HG03060 (cell line): Measurements from ENCODE around the gene S1PR3.

ENCODE experiments used
- ATAC-seq: cut with Tn5 transposase; IDR thresholded peaks from one replicate; pipeline ENCODE4 v1.9.1; 2021; ENCODE audit warnings: low read depth, moderate number of reproducible peaks; ENCODE audit not compliant: unreplicated experiment

Gene S1PR3

DNA sequence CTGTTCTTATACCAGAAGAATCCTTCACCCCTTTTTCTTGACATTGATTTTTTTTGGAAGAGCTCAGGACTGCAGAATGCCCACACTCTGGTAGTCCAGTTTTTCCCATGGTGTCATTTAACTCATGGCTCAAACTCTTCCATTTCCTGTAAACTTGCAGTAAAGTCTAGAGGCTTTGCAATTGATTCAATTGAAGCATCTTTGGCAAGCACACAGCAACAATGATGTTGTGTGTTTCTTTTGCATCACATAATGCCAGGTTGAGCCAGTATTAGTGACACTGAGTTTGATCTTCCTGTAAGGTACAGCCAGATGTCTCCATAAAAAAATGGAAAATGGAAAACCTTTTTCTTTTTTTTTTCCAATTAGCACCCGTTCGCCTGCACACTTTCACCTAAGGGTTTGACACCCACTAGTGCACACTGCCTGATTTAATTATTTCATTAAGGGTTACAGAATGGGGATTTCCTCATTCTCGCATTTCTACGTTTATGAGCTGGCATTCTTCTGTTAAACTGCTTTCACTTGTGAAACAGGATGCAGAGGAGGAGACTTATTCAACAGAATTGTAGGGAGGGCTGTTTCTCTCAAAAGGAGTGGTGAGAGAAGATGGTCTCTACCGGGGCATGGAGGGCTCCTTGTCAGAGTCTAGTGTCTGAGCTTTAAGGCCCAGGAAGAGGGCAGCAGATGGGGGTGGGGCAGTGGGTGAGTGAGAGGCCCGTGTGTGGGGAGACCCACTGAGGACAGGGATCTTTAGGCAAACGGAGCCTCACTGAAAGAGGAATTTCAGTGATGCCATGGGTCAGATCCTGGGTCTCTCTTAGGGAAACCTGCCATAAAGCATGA lies 2.2 kb upstream of the S1PR3 start:
- no peak for ATAC-seq

DNA sequence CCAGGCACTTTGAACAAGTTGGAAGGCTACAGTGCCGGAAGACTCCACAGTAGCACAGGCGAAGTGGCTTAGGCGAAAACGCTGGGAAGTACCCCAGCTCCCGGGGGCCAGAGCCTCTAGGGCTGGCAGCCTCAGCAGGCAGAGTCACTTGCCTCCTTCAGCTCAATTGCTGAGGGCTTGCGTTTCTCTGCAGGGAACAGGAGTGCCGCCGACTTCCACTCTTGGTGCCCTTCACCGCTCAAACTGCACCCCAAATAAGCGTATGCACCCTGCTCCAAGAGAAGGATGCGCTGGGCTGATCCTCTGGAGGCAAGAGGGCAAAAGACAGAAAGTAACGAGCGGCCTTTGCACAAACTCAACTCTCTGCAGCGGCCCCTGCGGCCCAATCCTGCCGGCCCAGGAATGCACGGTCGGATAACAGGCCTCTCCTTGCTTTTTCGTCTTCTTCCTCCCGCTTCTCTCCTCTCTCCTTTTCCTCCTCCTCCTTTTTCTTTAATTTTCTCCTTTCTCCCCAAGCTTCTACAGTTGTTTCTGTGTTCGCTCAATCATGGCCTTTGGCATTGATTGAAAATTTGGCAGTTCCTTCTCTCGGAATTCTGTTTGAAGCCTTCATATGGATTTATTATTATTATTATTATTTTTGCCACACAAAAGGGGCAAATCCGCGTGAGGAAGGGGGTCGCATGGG lies 1.1 kb upstream of the S1PR3 start:
- no peak for ATAC-seq

DNA sequence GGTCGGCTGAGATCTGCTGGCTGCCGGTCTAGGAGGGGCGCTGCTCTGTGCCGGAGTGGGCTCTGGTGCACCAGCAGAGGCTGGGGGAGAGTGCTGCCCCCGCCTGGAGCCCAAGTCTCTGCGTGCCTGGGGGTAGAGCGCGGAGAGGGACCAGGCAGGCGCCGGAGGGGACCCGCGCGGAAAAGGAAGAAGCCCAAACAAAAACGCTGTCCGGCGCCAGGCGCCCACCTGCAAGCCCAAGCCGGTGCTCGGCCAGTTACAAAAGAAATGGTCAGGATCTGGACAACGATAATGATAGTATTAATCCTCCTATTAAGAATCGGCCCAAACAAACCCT lies 571 bp upstream of the S1PR3 start:
- ATAC-seq = no peak

DNA sequence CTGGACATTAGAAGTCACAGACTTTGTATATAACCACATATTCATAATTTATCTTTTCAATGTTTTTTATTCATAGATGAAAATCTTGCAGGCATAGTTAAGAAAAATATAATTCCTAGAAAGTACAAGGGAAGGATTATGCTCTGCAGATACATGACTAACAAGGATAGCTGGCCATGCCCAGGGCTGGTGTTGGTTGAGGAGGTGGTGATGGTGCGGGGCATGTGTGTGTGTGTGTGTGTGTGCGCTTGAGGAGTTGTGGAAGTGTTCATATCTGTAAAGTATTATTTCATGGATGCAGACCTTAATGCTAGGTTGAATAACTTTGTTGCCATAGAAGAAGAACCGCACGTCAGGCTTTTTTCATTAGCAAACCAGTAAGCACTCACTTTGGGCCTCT lies 1.3 kb downstream of the S1PR3 start:
- no peak for ATAC-seq

DNA sequence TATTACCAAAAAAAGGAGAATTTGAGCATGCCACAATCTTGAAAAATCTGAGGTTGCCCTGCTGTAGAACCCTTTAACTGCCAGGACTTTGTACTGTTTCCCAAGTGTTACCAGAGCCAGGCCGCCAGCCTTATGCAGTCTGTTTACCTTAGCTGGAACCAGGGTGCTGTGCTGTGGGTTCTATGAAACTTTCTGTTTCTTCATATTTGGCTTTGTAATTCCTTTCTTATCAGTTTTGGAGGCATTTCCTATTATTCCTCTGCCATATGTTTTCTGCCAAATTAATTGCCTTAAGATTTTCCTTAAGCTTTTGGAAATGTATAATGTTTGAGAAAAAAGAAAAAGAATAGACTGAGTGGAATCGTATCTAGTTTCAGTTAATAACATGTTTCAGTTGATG lies 2.1 kb downstream of the S1PR3 start:
- no peak for ATAC-seq

DNA sequence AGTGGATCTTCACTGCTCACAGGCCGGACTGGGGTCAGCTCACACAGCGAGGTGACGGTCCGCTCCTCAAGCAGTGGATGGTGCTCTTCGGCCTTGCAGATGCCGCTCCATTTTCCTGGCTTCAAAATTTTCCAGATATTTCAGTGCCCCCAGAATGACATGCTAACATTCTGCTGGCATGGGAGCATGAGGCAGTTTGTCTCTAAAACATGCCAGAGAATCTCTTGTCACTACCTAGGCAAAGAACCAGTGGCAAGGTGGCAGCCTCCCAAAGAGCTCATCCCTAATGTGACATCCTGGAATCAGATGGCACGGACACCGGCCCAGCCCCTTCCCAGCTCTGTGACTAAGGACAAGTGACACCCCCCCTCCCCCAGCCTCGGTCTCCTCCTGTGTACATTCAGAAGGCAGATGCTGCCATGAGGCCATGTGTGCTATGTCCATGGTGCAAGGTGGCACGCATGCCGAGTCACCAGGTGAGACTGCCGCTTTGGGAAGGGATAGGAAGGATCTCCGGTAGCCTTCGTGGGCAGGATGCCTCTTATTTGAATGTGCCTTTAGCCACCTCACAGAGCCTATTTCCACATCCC lies 2.7 kb downstream of the S1PR3 start:
- no peak for ATAC-seq

DNA sequence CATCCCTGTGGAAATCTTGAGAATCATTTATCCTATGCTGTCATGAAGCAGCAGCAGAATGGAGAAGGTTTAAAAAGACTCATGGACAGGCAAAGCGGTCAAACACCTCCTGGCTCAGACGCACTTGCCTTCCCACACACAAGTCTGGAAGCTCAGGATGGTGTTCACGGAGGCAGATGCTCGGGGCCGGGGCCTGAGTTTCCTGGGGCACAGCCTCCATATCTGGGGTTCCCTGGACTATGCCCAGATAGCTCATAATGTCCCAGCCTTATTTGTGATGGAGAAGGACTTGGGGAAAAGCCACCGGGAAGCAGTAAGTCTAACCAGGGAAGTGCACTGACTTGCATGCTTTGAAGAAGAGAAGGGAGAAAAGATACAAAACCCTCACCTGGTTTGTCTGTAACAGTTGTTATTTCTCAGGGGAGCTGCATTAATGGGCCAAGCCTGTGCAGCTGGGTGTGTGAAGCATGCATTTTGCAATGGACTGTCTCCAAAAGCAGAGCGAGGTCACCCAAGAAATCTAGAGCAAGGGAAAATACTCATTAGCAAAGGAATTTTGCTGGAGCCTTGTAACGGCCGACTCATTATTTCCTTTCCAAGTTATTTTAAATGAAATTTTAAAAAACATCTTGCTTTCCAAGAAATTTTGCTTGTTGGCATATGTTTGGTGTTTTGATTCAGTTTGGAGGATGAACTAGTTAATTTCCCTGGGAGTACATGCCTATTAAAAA lies 3.4 kb downstream of the S1PR3 start:
- no peak for ATAC-seq

DNA sequence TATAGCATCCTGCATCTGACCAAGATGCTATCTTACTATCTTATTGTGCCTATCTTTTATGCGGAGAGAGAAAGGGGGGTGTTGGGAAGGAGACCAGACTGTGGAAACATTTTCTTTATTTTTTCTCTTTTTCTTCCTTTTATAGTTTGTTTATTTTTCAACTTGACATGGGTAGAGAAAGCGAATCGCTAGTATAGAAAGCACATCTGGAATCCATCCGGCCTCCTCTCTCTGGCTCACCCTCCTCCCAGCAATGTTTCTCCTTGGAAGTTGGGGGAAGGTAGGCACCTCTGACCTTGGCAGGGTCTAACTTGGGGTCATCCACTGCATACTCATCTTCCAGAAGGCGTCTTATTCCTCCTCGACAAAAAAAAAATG lies 3.9 kb downstream of the S1PR3 start:
- no peak for ATAC-seq

DNA sequence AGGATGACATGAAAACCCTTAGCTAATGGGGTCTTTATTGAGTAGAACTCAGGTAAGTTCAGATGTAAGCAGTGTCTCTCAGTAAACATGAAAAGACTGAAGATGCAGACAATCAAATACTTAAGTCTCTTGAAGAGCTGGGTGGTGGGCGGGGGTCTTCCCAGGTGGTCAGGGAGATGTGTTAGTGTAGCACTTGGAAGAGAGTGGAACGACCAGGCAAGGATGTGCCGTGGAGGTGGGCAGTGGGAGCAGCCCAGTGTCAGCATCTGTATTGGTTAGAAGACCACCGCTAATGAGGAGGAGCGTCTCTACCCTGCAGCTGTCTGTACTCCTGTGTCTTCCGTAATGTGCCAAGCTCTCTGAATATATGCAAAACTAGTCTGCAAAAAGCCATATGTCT lies 4.4 kb downstream of the S1PR3 start:
- ATAC-seq = no peak

DNA sequence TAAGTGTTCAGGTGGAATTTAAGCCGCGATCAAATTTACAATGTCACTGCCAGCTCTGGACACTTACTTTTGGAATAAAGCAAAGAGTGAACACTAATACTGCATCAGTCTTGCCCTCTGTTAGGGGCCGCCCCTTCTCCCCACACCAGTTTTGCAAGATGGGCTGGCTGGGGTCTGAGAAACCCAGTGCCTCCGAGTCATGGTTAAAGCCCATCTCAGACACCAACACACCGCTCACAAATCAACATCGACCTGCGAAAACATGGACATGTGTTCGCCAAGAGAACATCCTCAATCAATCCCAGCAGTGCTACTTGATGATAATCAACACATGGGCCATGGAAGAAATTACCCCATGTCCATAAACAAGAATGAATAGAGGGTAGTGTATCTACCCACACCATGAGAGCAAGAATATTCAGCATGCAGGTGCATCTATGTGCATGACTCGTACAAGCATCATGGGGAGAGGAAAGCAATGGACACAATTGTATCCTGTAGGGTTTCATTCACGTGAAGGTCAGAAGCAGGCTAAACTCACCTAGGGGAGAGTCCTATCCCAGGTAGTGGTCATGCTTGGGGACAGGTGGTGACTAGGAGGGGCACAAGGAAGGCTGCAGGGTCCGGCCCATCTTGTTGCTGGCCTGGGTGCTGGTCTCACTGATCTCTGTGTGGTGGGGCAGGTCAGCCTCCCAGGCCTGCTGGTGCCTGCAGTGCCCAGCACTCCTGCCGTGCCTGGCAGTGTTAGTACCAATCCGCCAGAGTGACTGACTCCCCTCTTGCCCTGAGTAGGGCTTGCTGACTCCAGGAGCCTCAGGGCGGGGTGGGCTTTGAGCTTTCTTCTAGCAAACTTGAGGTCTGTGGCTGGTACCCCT lies 5.0 kb downstream of the S1PR3 start:
- ATAC-seq = no peak

DNA sequence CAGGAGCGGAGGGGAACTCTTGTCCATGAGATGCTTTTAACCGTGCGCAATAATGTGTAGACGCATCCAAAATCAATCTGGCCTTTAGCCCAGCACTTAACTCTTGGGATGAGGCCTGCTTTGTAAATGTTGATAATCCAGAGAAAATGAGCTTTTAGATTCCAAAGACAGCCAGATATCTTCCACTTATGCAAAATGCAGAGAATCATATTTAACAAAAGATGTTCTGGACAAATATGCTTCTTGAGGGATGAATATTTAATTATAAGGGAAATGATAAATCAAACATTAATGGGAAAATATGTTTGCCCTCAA lies 5.6 kb downstream of the S1PR3 start:
- ATAC-seq = no peak

DNA sequence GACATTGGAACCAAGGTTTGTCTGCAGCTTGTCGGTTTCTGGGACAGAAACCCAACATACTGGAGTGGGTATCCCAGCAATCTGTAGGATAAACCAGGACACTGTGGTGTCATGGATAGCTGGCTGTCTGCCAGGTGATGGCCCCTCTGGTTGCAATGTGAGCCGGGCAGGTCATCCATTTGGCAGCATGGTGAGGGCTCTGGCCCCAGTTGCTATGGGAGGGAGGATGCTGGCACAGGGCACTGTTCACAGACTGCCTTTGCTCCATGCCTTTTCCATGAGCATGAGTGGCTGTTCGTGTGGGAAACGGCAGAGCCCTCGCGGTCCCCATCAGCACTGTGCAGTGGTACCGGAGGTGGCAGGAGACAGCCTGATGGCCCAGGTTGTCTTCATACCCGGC lies 6.4 kb downstream of the S1PR3 start:
- ATAC-seq = no peak

DNA sequence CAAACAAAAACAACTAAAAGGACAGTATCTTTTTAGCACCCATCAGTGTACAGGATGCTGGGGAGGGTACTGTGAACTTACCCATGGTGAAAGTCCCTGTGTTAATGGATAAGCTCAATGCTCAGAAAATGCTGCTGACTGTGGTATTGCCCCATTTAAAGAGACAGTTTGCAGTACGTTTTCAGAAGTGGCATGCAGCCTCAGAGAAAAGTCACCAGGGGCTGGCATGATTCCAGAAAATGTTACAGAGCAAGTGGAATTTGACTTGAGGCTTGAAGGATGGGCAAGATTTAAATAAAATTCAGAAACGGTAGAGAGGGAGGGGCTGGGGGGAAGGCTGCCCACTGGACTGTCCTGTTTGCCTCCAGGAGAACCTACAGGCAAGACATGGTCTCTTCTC lies 7.2 kb downstream of the S1PR3 start:
- ATAC-seq = no peak

DNA sequence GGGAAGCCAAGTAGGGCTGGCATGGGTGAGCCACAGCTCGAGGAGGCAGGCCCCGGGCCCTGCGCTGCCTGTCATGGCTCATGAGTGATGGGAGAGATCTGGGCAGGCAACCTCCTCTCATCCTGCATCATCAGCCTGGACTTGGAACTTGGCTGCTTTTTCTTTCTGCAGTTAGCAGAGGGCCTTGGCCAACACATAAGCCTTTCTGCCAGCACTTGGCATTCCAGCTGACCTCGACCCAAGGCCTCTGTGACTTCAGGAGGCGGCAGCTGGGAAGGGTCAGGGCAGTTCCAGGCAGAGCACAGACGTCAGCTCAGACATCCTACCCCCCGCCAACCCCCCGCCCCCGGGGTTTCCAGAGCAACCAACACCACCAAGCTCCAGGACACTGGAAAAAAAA lies 7.6 kb downstream of the S1PR3 start:
- no peak for ATAC-seq

DNA sequence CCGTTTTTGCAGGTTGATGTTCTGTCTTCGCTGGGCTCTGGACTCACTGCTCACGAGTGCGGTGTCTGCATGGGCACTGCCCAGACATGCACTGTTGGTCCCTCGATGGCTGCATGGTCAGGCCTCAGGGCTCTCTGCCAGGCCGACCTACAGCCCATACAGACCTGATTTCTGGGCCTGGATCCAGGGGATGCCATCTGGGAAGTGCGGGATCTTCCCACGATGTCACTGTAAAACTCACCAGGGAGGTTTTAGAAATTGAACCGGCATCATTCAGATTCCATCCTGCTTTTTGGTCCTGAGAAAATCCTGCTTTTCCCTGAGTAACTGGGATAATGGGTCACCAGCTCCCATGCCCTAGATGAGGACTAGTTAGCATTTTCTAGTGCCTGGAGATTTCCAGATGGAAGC lies 9.1 kb downstream of the S1PR3 start:
- no peak for ATAC-seq

DNA sequence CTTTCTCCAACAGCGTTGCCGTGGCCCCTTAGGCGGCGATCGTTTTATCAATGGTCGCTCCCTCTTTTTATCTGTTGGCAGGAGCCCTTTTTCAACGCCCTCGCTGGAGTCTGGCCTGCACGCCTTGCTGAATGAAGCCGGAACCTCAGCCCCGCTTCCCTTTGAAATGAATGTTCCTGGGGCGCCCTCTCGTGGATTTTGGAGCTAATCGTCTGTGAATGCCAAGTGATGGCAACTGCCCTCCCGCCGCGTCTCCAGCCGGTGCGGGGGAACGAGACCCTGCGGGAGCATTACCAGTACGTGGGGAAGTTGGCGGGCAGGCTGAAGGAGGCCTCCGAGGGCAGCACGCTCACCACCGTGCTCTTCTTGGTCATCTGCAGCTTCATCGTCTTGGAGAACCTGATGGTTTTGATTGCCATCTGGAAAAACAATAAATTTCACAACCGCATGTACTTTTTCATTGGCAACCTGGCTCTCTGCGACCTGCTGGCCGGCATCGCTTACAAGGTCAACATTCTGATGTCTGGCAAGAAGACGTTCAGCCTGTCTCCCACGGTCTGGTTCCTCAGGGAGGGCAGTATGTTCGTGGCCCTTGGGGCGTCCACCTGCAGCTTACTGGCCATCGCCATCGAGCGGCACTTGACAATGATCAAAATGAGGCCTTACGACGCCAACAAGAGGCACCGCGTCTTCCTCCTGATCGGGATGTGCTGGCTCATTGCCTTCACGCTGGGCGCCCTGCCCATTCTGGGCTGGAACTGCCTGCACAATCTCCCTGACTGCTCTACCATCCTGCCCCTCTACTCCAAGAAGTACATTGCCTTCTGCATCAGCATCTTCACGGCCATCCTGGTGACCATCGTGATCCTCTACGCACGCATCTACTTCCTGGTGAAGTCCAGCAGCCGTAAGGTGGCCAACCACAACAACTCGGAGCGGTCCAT lies 10.0 kb downstream of the S1PR3 start:
- no peak for ATAC-seq

DNA sequence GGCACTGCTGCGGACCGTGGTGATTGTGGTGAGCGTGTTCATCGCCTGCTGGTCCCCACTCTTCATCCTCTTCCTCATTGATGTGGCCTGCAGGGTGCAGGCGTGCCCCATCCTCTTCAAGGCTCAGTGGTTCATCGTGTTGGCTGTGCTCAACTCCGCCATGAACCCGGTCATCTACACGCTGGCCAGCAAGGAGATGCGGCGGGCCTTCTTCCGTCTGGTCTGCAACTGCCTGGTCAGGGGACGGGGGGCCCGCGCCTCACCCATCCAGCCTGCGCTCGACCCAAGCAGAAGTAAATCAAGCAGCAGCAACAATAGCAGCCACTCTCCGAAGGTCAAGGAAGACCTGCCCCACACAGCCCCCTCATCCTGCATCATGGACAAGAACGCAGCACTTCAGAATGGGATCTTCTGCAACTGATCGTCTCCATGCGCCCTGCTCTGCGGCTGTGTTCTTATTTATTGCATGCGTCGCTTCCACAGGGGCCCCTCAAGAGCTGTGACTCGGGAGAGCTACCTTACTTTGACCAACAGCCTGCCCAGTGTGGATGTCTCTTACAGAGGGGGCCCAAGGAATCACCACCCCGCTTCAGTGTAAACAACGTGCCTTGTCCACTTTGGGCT lies 10.8 kb downstream of the S1PR3 start:
- ATAC-seq = no peak

DNA sequence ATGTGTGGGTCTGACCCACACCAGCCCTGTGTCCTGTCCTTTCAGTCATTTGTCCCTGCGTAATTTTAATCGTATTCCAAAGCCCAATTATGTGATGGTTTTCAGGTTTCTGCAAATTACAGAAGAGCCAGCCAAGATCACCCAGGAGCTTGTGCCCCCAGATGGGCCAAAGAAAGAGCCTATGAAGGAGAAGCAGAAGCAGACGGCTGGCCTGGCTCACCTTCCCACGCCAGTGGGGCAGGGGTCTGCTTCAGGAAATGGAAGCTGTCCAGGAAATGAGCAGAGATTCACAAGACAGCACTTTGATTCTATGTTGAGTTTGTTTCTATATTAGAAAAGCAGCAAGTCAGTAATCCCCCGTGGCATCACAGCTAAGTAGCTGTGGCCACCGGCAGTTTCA lies 11.7 kb downstream of the S1PR3 start:
- no peak for ATAC-seq

DNA sequence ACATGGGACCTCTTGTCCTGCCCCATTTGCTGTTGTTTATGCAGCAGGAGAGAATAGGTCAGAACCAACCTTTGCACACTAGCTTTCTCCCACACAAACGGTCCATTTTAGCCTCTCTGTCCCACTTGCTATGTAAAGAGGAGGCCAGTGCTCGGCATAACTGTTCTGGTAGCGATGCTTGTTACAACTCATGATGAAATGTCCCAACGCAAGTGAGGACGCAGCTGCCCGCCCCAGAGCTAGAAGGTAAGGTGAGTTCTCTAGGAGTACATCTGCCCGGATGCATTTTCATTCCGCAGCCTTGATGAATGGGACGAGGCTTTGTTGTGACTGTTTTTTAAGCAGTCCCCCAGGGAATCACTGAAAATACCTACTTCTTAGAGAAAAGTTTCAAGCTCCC lies 14.1 kb downstream of the S1PR3 start:
- ATAC-seq = no peak
